ENCODE results near the gene PTPRD. TPM values are rescaled to one million over a fixed set of nuclear protein-coding genes. Genes with fewer than 3 reads are reported as not detected.

The PTPRD gene
- total RNA-seq, 4 donors from 2014 or later: 0.78 to 11.7 (median 1.6) TPM

DNA sequence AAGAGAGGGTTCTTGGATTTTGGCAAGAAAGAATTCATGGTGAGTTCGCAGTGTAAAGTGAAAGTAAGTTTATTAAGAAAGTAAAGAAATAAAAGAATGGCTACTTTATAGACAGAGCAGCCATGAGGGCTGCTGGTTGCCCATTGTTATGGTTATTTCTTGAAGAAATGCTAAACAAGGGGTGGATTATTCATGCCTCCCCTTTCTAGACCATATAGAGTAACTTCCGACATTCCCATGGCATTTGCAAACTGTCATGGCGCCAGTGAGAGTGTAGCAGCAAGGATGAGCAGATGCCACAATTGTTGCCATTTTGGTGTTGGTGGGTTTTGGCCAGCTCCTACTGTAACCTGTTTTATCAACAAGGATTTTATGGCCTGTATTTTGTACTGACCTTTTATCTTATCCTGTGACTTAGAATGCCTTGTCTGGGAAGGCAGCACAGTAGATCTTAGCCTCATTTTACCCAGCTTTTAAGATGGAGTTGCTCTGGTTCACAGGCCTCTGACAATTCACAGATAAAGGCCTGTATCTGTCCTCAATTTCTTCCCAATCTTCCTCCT is 1787.1 kb downstream of the PTPRD start:
- H3K9me3 ChIP-seq: no peaks in the 10 kb centered on the region
- no peak overlapping the region for H3K27ac ChIP-seq
- TF ChIP-seq, protein P1, sequence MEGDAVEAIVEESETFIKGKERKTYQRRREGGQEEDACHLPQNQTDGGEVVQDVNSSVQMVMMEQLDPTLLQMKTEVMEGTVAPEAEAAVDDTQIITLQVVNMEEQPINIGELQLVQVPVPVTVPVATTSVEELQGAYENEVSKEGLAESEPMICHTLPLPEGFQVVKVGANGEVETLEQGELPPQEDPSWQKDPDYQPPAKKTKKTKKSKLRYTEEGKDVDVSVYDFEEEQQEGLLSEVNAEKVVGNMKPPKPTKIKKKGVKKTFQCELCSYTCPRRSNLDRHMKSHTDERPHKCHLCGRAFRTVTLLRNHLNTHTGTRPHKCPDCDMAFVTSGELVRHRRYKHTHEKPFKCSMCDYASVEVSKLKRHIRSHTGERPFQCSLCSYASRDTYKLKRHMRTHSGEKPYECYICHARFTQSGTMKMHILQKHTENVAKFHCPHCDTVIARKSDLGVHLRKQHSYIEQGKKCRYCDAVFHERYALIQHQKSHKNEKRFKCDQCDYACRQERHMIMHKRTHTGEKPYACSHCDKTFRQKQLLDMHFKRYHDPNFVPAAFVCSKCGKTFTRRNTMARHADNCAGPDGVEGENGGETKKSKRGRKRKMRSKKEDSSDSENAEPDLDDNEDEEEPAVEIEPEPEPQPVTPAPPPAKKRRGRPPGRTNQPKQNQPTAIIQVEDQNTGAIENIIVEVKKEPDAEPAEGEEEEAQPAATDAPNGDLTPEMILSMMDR (IDR thresholded peaks at IDR 0.05 in 4 of 5, conservative IDR thresholded peaks at IDR 0.05 in 1 of 5): no peak
- TF ChIP-seq POLR2A (IDR thresholded peaks at IDR 0.05): no peak
- DNase-seq (no peak), ATAC-seq (no peak)
- intact Hi-C loops (cut with DNase I; ENCODE audit: low total_unique reads) (no loop called here), in situ Hi-C loops (cut with MboI; ENCODE audit: low sequenced_read_pairs in 4 of 4) (no loop called here)
- H3K4me1 ChIP-seq: no peaks in the 10 kb centered on the region
- no peaks in the 10 kb centered on the region for H3K36me3 ChIP-seq
- no peaks in the 10 kb centered on the region for H3K27me3 ChIP-seq
- peak overlapping the region in 1 of 4 donors; percentile 8 for H3K4me3 ChIP-seq

DNA sequence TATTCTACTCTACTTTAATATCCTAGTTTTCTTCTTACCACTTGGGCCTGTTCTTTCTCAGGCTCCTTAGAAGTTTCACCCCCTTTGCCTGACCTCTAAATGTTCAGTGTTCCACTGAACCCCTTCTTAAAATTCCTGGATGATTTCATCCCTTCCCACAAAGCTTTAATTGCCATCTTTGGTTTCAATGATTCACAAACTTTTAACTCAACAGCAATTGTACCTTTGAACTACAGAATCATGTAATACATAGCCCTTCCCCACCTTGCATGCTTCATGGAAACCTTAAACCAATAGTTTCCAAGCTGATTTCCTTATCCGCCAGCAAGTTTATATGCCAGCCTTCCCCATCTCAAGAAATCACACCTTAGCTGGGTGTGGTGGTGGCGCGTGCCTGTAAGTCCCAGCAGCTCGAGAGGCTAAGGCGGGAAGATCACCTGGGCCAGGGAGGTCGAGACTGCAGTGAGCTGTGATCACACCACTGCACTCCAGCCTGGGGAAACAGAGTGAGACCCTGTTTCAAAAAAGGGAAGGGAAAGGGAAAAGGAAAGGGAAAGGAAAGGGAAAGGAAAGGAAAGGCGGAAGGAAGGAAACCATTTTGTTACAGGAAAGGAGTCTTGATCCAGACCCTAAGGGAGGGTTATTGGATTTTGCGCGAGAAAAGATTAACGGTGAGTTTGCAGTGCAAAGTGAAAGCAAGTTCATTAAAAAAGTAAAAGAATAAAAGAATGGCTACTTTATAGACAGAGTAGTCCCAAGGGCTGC is 1789.5 kb downstream of the PTPRD start:
- no peaks in the 10 kb centered on the region for H3K9me3 ChIP-seq
- intact Hi-C loops (cut with DNase I; ENCODE audit: low total_unique reads): no loop called here
- ATAC-seq: no peak
- no peak overlapping the region for H3K27ac ChIP-seq
- H3K27me3 ChIP-seq: no peaks in the 10 kb centered on the region
- in situ Hi-C loops (cut with MboI; ENCODE audit: low sequenced_read_pairs in 4 of 4): no loop called here
- H3K36me3 ChIP-seq: no peaks in the 10 kb centered on the region
- H3K4me3 ChIP-seq: no peak overlapping the region
- TF ChIP-seq, protein P1 (IDR thresholded peaks at IDR 0.05 in 4 of 5, conservative IDR thresholded peaks at IDR 0.05 in 1 of 5): no peak
- TF ChIP-seq POLR2A (IDR thresholded peaks at IDR 0.05): no peak
- DNase-seq: no peak
- no peaks in the 10 kb centered on the region for H3K4me1 ChIP-seq

DNA sequence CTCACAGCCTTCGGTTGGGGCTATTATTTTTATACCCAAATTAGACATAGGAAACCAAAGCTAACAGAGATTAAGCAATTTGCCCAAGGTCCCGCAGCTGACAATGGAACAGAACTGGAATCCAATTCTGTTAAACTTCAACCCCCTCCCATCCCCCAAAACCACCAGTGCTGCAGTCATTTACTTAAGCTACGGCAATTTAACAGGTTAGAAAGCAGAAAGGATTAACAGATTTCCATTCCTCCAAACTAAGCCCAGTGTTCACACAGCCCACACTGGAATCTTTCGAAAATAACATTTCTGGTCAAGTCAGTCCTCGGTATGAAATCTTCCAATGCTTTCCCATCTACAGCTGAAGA is 1790.2 kb downstream of the PTPRD start:
- no peak overlapping the region for H3K27ac ChIP-seq
- H3K4me1 ChIP-seq: no peaks in the 10 kb centered on the region
- DNase-seq (no peak), ATAC-seq (no peak)
- intact Hi-C loops (cut with DNase I; ENCODE audit: low total_unique reads): no loop called here
- TF ChIP-seq POLR2A (IDR thresholded peaks at IDR 0.05): no peak
- TF ChIP-seq, protein P1 (IDR thresholded peaks at IDR 0.05 in 4 of 5, conservative IDR thresholded peaks at IDR 0.05 in 1 of 5): no peak
- H3K27me3 ChIP-seq: no peaks in the 10 kb centered on the region
- in situ Hi-C loops (cut with MboI; ENCODE audit: low sequenced_read_pairs in 4 of 4): no loop called here
- H3K36me3 ChIP-seq: no peaks in the 10 kb centered on the region
- no peak overlapping the region for H3K4me3 ChIP-seq
- H3K9me3 ChIP-seq: no peaks in the 10 kb centered on the region

DNA sequence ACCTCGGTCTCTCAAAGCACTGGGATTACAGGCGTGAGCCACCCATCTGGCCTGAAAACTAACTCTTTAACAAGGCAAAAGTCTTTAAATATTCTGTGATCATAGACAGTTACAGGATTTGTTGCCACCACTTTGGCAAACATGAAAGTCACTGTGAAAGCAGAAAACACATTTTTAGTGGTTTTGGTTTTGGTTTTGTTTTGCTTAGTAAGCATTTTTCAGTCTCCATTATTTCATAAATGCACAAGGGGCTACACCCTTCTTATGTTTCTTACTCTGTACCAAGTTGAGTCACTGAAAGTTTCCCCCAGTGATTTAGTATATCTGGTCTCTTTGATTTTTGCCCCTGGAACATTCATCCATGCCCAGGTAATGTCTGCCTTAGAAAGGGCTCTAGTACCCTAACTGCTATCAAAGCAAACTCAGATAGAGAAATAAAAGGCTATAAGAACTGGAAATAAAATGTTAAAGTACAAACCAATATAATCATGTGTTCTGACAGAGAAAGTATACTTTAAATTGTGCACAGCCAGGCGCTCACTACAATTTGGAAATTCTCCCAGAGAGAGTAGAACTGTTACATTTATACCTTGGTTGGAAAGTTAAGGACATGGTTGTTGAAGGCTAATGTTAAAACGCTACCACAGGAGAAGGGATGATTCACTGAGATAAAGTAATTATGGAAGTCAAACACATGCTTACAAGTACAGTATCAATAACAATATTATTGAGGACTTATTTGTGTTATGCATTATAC is 1790.7 kb downstream of the PTPRD start:
- intact Hi-C loops (cut with DNase I; ENCODE audit: low total_unique reads): no loop called here
- H3K4me1 ChIP-seq: no peaks in the 10 kb centered on the region
- TF ChIP-seq POLR2A (IDR thresholded peaks at IDR 0.05): no peak
- TF ChIP-seq, protein P1 (IDR thresholded peaks at IDR 0.05 in 4 of 5, conservative IDR thresholded peaks at IDR 0.05 in 1 of 5): no peak
- H3K4me3 ChIP-seq: no peak overlapping the region
- ATAC-seq (no peak), DNase-seq (no peak)
- no peaks in the 10 kb centered on the region for H3K9me3 ChIP-seq
- H3K36me3 ChIP-seq: no peaks in the 10 kb centered on the region
- H3K27me3 ChIP-seq: no peaks in the 10 kb centered on the region
- no peak overlapping the region for H3K27ac ChIP-seq
- in situ Hi-C loops (cut with MboI; ENCODE audit: low sequenced_read_pairs in 4 of 4): no loop called here
